Esophagus muscularis mucosa (tissue), 4 donors: ENCODE results near the gene TSC2. TPM values are rescaled to one million over a fixed set of nuclear protein-coding genes. Genes with fewer than 3 reads are reported as not detected.

Experiments
- DNase-seq: peaks from one replicate; pipeline ENCODE4 v3.0.0-alpha.2; 2017; ENCODE audit errors: extremely low spot score
- H3K27ac ChIP-seq, 4 donors: fragments of 200-600 bp; sonication (generic); replicated peaks in 1 of 4; 1 replicate in 3 of 4; 2 replicates in 1 of 4; pipeline ENCODE4 v1.5.1; 2016 to 2019; ENCODE audit warnings: mild to moderate bottlenecking in 1 of 4
- H3K27me3 ChIP-seq, 4 donors: fragments of 200-600 bp; sonication (generic); one replicate each; pipeline versions ENCODE4 v1.5.1 to v1.6.0; 2016 to 2019
- H3K36me3 ChIP-seq, 4 donors: fragments of 200-600 bp; sonication (generic); one replicate each; pipeline ENCODE4 v1.5.1; 2016 to 2019
- H3K4me1 ChIP-seq, 4 donors: fragments of 200-600 bp; sonication (generic); one replicate each; pipeline ENCODE4 v1.5.1; 2016 to 2019
- H3K4me3 ChIP-seq, 4 donors: fragments of 200-600 bp; sonication (generic); 1 replicate in 2 of 4; 2 replicates in 2 of 4; pipeline ENCODE4 v1.5.1; 2016 to 2019; ENCODE audit warnings: mild to moderate bottlenecking in 4 of 4, moderate library complexity in 1 of 4
- H3K9me3 ChIP-seq, 4 donors: fragments of 200-600 bp; sonication (generic); 1 replicate in 3 of 4; 2 replicates in 1 of 4; pipeline ENCODE4 v1.5.1; 2016 to 2019
- CTCF ChIP-seq, 3 experiments: fragments of 200-600 bp in 2 of 3; fragments of 450-650 bp in 1 of 3; sonication (generic) in 2 of 3; IDR thresholded peaks; one replicate each; pipeline ENCODE4 v1.5.1; 2017 to 2019; ENCODE audit warnings: antibody characterized with exemption in 3 of 3, mild to moderate bottlenecking in 2 of 3, moderate library complexity in 1 of 3
- EP300 ChIP-seq: sonication (generic); formaldehyde crosslinking; IDR thresholded peaks from one replicate; pipeline ENCODE4 v1.6.1; 2017; ENCODE audit warnings: antibody characterized with exemption
- POLR2A ChIP-seq: fragments of 450-650 bp; IDR thresholded peaks from one replicate; pipeline ENCODE4 v1.6.1; 2017; ENCODE audit warnings: antibody characterized with exemption, moderate library complexity, mild to moderate bottlenecking, low read depth
- POLR2AphosphoS5 ChIP-seq, 2 donors: sonication (generic); formaldehyde crosslinking; IDR thresholded peaks; one replicate each; pipeline ENCODE4 v1.6.1; 2017; ENCODE audit warnings: antibody characterized with exemption in 2 of 2
- WGBS: methylation state at CpG from one replicate; pipeline ENCODE4 v1.1.5; 2018; 5-methylcytosine and 5-hydroxymethylcytosine counted together
- intact Hi-C: fragments of 100-400 bp; cut with DNase I; formaldehyde crosslinking; loops from one replicate; pipeline ENCODE4 v1.15.1; 2023
- total RNA-seq, 4 donors: library from RNA; depleted of rRNA; stranded (reverse); fragments of >200 nt; gene quantifications; one replicate each; pipeline versions ENCODE4 v1.1.0 to v1.2.1, GENCODE V29; 2016

Gene TSC2
- total RNA-seq, 4 donors from 2014 or later, result 41.3 to 71.7 (median 52.0) TPM

- intact Hi-C loops, result no loop called here
- Histone ChIP-seq H3K9me3 (no peaks in the 10 kb centered on the region), H3K27ac (no peak overlapping the region), H3K36me3 (peaks cover 48 to 100% (median 97%) of the 10 kb centered on the region in 4 donors), H3K27me3 (no peaks in the 10 kb centered on the region), H3K4me1 (peaks cover 7 to 18% (median 9%) of the 10 kb centered on the region in 4 donors), H3K4me3 (no peak overlapping the region)
- 92% methylated on average over 17 of the region's 17 CpGs for WGBS
- DNase-seq, result no peak
- TF ChIP-seq CTCF (IDR thresholded peaks at IDR 0.05) (no peak), POLR2AphosphoS5 (IDR thresholded peaks at IDR 0.05) (no peak), POLR2A (no peak), EP300 (no peak)
Observed at GRCh38 chr16:2077016-2077415, 29.2 kb downstream of the TSC2 start.

GRCh38 chr16:2077696-2078095 is 29.9 kb downstream of the TSC2 start:
- no peak for TF ChIP-seq EP300
- no peak for TF ChIP-seq CTCF (IDR thresholded peaks at IDR 0.05)
- no peak for TF ChIP-seq POLR2A
- TF ChIP-seq POLR2AphosphoS5 (IDR thresholded peaks at IDR 0.05), result no peak
- H3K36me3 ChIP-seq, result peaks cover 42 to 100% (median 97%) of the 10 kb centered on the region in 4 donors
- no peaks in the 10 kb centered on the region for H3K9me3 ChIP-seq
- no peak for DNase-seq
- H3K4me3 ChIP-seq, result no peak overlapping the region
- no peak overlapping the region for H3K27ac ChIP-seq
- intact Hi-C loops, result loop anchor here (2.0 kb wide), 1 partner anchor 23 kb away; no protein-coding TSS in a partner anchor
- peaks cover 14 to 20% (median 16%) of the 10 kb centered on the region in 4 donors for H3K4me1 ChIP-seq
- 97% methylated on average over 14 of the region's 21 CpGs for WGBS
- H3K27me3 ChIP-seq, result no peaks in the 10 kb centered on the region

- intact Hi-C loops, result loop anchor here (2.0 kb wide), 1 partner anchor 23 kb away; no protein-coding TSS in a partner anchor
- DNase-seq, result no peak
- Histone ChIP-seq H3K36me3 (peaks cover 38 to 100% (median 96%) of the 10 kb centered on the region in 4 donors), H3K27me3 (no peaks in the 10 kb centered on the region), H3K9me3 (no peaks in the 10 kb centered on the region), H3K4me1 (peaks cover 16 to 21% (median 20%) of the 10 kb centered on the region in 4 donors), H3K4me3 (no peak overlapping the region), H3K27ac (no peak overlapping the region)
- TF ChIP-seq POLR2A (no peak), CTCF (IDR thresholded peaks at IDR 0.05) (no peak)
- WGBS, result 93% methylated on average over 3 of the region's 7 CpGs
Observed at GRCh38 chr16:2078096-2078495, 30.3 kb downstream of the TSC2 start.

GRCh38 chr16:2078691-2079090 is 30.9 kb downstream of the TSC2 start:
- Histone ChIP-seq H3K4me3 (no peak overlapping the region), H3K9me3 (no peaks in the 10 kb centered on the region), H3K27me3 (no peaks in the 10 kb centered on the region), H3K4me1 (peaks cover 16 to 27% (median 26%) of the 10 kb centered on the region in 4 donors), H3K27ac (no peak overlapping the region), H3K36me3 (peaks cover 32 to 100% (median 96%) of the 10 kb centered on the region in 4 donors)
- intact Hi-C loops, result loop anchor here (2.0 kb wide), 1 partner anchor 22 kb away; no protein-coding TSS in a partner anchor
- no peak for DNase-seq
- no peak for TF ChIP-seq POLR2AphosphoS5 (IDR thresholded peaks at IDR 0.05)
- no peak for TF ChIP-seq POLR2A
- no peak for TF ChIP-seq CTCF (IDR thresholded peaks at IDR 0.05)
- no peak for TF ChIP-seq EP300
- WGBS, result 93% methylated on average over 18 of the region's 23 CpGs

GRCh38 chr16:2079311-2079800 is 31.6 kb downstream of the TSC2 start:
- H3K9me3 ChIP-seq, result no peaks in the 10 kb centered on the region
- no peak overlapping the region for H3K4me3 ChIP-seq
- peaks cover 25 to 100% (median 96%) of the 10 kb centered on the region in 4 donors for H3K36me3 ChIP-seq
- intact Hi-C loops, result loop anchor here (2.0 kb wide), 1 partner anchor 21 kb away; no protein-coding TSS in a partner anchor
- H3K4me1 ChIP-seq, result peaks cover 16 to 31% (median 29%) of the 10 kb centered on the region in 4 donors
- no peak for DNase-seq
- H3K27ac ChIP-seq, result no peak overlapping the region
- WGBS, result 92% methylated on average over 14 of the region's 30 CpGs
- no peak for TF ChIP-seq POLR2AphosphoS5 (IDR thresholded peaks at IDR 0.05)
- no peak for TF ChIP-seq POLR2A
- TF ChIP-seq EP300, result no peak
- TF ChIP-seq CTCF (IDR thresholded peaks at IDR 0.05), result no peak
- H3K27me3 ChIP-seq, result no peaks in the 10 kb centered on the region
